ENCODE results near the gene TMEM132D. TPM values are rescaled to one million over a fixed set of nuclear protein-coding genes. Genes with fewer than 3 reads are reported as not detected.

The TMEM132D gene
- total RNA-seq, 2 experiments from 2014 or later = not detected

GRCh38 chr12:129532707-129533499, 370.9 kb downstream of the TMEM132D start:
- no peak overlapping the region for H3K27ac Mint-ChIP-seq
- H3K4me1 Mint-ChIP-seq = no peaks in the 10 kb centered on the region
- POLR2A ChIA-PET = no interaction called here
- CTCF ChIA-PET = no interaction called here
- H3K4me3 Mint-ChIP-seq = no peak overlapping the region
- no peaks in the 10 kb centered on the region for H3K36me3 Mint-ChIP-seq (ENCODE audit: low read depth)
- DNase-seq = no peak
- peaks cover 6% of the 10 kb centered on the region for H3K9me3 Mint-ChIP-seq
- no peaks in the 10 kb centered on the region for H3K27me3 Mint-ChIP-seq

GRCh38 chr12:129532082-129532481, 371.7 kb downstream of the TMEM132D start:
- Mint-ChIP-seq H3K4me1 (no peaks in the 10 kb centered on the region), H3K36me3 (ENCODE audit: low read depth) (no peaks in the 10 kb centered on the region), H3K4me3 (no peak overlapping the region), H3K9me3 (peaks cover 6% of the 10 kb centered on the region), H3K27ac (no peak overlapping the region), H3K27me3 (no peaks in the 10 kb centered on the region)
- POLR2A ChIA-PET = no interaction called here
- DNase-seq = no peak
- CTCF ChIA-PET = no interaction called here

- no peak for DNase-seq
- no peak overlapping the region for H3K27ac Mint-ChIP-seq
- CTCF ChIA-PET = no interaction called here
- H3K27me3 Mint-ChIP-seq = no peaks in the 10 kb centered on the region
- H3K36me3 Mint-ChIP-seq (ENCODE audit: low read depth) = no peaks in the 10 kb centered on the region
- no peaks in the 10 kb centered on the region for H3K4me1 Mint-ChIP-seq
- no peak overlapping the region for H3K4me3 Mint-ChIP-seq
- POLR2A ChIA-PET = no interaction called here
- peaks cover 6% of the 10 kb centered on the region for H3K9me3 Mint-ChIP-seq
Measured at GRCh38 chr12:129530984-129531383, 372.8 kb downstream of the TMEM132D start.

- Mint-ChIP-seq H3K36me3 (ENCODE audit: low read depth) (no peaks in the 10 kb centered on the region), H3K4me1 (no peaks in the 10 kb centered on the region), H3K9me3 (peaks cover 5% of the 10 kb centered on the region), H3K27ac (no peak overlapping the region), H3K27me3 (no peaks in the 10 kb centered on the region), H3K4me3 (no peak overlapping the region)
- CTCF ChIA-PET = no interaction called here
- DNase-seq = no peak
- POLR2A ChIA-PET = no interaction called here
Measured at GRCh38 chr12:129530517-129530916, 373.3 kb downstream of the TMEM132D start.

- POLR2A ChIA-PET = no interaction called here
- Mint-ChIP-seq H3K9me3 (peaks cover 4% of the 10 kb centered on the region), H3K27ac (no peak overlapping the region)
Measured at GRCh38 chr12:129527506-129527905, 376.3 kb downstream of the TMEM132D start.

GRCh38 chr12:129523621-129524020, 380.2 kb downstream of the TMEM132D start:
- POLR2A ChIA-PET = no interaction called here
- no peaks in the 10 kb centered on the region for H3K36me3 Mint-ChIP-seq (ENCODE audit: low read depth)
- CTCF ChIA-PET = no interaction called here

More at GRCh38 chr12:129527506-129527905, 376.3 kb downstream of the TMEM132D start:
- H3K27me3 Mint-ChIP-seq = no peaks in the 10 kb centered on the region
- H3K4me1 Mint-ChIP-seq = no peaks in the 10 kb centered on the region
- DNase-seq = no peak
- no peaks in the 10 kb centered on the region for H3K36me3 Mint-ChIP-seq (ENCODE audit: low read depth)
- CTCF ChIA-PET = no interaction called here
- H3K4me3 Mint-ChIP-seq = no peak overlapping the region

GRCh38 chr12:129520739-129521138, 383.1 kb downstream of the TMEM132D start:
- Mint-ChIP-seq H3K27me3 (no peaks in the 10 kb centered on the region), H3K9me3 (peaks cover 13% of the 10 kb centered on the region), H3K36me3 (ENCODE audit: low read depth) (no peaks in the 10 kb centered on the region), H3K27ac (no peak overlapping the region), H3K4me1 (no peaks in the 10 kb centered on the region), H3K4me3 (no peak overlapping the region)
- no peak for DNase-seq
- ChIA-PET POLR2A (no interaction called here), CTCF (no interaction called here)

More at GRCh38 chr12:129523621-129524020, 380.2 kb downstream of the TMEM132D start:
- Mint-ChIP-seq H3K27me3 (no peaks in the 10 kb centered on the region), H3K4me1 (no peaks in the 10 kb centered on the region), H3K4me3 (no peak overlapping the region), H3K9me3 (no peaks in the 10 kb centered on the region), H3K27ac (no peak overlapping the region)
- DNase-seq = no peak

- Mint-ChIP-seq H3K9me3 (peaks cover 5% of the 10 kb centered on the region), H3K4me1 (no peaks in the 10 kb centered on the region), H3K36me3 (ENCODE audit: low read depth) (no peaks in the 10 kb centered on the region), H3K27me3 (no peaks in the 10 kb centered on the region), H3K4me3 (no peak overlapping the region), H3K27ac (no peak overlapping the region)
- ChIA-PET CTCF (no interaction called here), POLR2A (no interaction called here)
- no peak for DNase-seq
Measured at GRCh38 chr12:129503802-129504201, 400.0 kb downstream of the TMEM132D start.

- no peak for DNase-seq
- H3K27me3 Mint-ChIP-seq = no peaks in the 10 kb centered on the region
- H3K4me3 Mint-ChIP-seq = no peak overlapping the region
- peaks cover 9% of the 10 kb centered on the region for H3K9me3 Mint-ChIP-seq
- H3K27ac Mint-ChIP-seq = no peak overlapping the region
- ChIA-PET POLR2A (no interaction called here), CTCF (no interaction called here)
- no peaks in the 10 kb centered on the region for H3K4me1 Mint-ChIP-seq
- no peaks in the 10 kb centered on the region for H3K36me3 Mint-ChIP-seq (ENCODE audit: low read depth)
Measured at GRCh38 chr12:129496226-129496625, 407.6 kb downstream of the TMEM132D start.

- Mint-ChIP-seq H3K4me1 (no peaks in the 10 kb centered on the region), H3K36me3 (ENCODE audit: low read depth) (no peaks in the 10 kb centered on the region), H3K4me3 (no peak overlapping the region), H3K9me3 (peaks cover 12% of the 10 kb centered on the region), H3K27ac (no peak overlapping the region), H3K27me3 (no peaks in the 10 kb centered on the region)
- POLR2A ChIA-PET = no interaction called here
- CTCF ChIA-PET = interaction anchor here (0.6 kb wide), 1 partner anchor 613 kb away, joined by 3 read pairs; no protein-coding TSS in a partner anchor
- DNase-seq = no peak
Measured at GRCh38 chr12:129494766-129495165, 409.1 kb downstream of the TMEM132D start.

- Mint-ChIP-seq H3K27ac (no peak overlapping the region), H3K36me3 (ENCODE audit: low read depth) (no peaks in the 10 kb centered on the region), H3K4me3 (no peak overlapping the region), H3K27me3 (no peaks in the 10 kb centered on the region), H3K4me1 (no peaks in the 10 kb centered on the region), H3K9me3 (peaks cover 12% of the 10 kb centered on the region)
- no peak for DNase-seq
- ChIA-PET CTCF (no interaction called here), POLR2A (no interaction called here)
Measured at GRCh38 chr12:129494260-129494659, 409.6 kb downstream of the TMEM132D start.

GRCh38 chr12:129489100-129489676, 414.6 kb downstream of the TMEM132D start:
- no peak for DNase-seq
- ChIA-PET POLR2A (no interaction called here), CTCF (no interaction called here)
- no peaks in the 10 kb centered on the region for H3K36me3 Mint-ChIP-seq (ENCODE audit: low read depth)
- peaks cover 10% of the 10 kb centered on the region for H3K9me3 Mint-ChIP-seq
- no peaks in the 10 kb centered on the region for H3K4me1 Mint-ChIP-seq
- H3K27ac Mint-ChIP-seq = no peak overlapping the region
- no peaks in the 10 kb centered on the region for H3K27me3 Mint-ChIP-seq
- no peak overlapping the region for H3K4me3 Mint-ChIP-seq

GRCh38 chr12:129486931-129487330, 416.9 kb downstream of the TMEM132D start:
- POLR2A ChIA-PET = no interaction called here
- CTCF ChIA-PET = no interaction called here
- Mint-ChIP-seq H3K27me3 (no peaks in the 10 kb centered on the region), H3K4me1 (no peaks in the 10 kb centered on the region), H3K27ac (no peak overlapping the region), H3K4me3 (no peak overlapping the region), H3K36me3 (ENCODE audit: low read depth) (no peaks in the 10 kb centered on the region), H3K9me3 (peaks cover 10% of the 10 kb centered on the region)
- no peak for DNase-seq

Measured in activated CD4-positive, alpha-beta T cell treated with anti-CD3 and anti-CD28 coated beads, Interleukin-2, amount 10 ng/mL, durations not matched to agents 7 days and 5 days (primary cell).